Measurements from ENCODE around the gene DDC.

DDC gene, protein sequence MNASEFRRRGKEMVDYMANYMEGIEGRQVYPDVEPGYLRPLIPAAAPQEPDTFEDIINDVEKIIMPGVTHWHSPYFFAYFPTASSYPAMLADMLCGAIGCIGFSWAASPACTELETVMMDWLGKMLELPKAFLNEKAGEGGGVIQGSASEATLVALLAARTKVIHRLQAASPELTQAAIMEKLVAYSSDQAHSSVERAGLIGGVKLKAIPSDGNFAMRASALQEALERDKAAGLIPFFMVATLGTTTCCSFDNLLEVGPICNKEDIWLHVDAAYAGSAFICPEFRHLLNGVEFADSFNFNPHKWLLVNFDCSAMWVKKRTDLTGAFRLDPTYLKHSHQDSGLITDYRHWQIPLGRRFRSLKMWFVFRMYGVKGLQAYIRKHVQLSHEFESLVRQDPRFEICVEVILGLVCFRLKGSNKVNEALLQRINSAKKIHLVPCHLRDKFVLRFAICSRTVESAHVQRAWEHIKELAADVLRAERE

DNA sequence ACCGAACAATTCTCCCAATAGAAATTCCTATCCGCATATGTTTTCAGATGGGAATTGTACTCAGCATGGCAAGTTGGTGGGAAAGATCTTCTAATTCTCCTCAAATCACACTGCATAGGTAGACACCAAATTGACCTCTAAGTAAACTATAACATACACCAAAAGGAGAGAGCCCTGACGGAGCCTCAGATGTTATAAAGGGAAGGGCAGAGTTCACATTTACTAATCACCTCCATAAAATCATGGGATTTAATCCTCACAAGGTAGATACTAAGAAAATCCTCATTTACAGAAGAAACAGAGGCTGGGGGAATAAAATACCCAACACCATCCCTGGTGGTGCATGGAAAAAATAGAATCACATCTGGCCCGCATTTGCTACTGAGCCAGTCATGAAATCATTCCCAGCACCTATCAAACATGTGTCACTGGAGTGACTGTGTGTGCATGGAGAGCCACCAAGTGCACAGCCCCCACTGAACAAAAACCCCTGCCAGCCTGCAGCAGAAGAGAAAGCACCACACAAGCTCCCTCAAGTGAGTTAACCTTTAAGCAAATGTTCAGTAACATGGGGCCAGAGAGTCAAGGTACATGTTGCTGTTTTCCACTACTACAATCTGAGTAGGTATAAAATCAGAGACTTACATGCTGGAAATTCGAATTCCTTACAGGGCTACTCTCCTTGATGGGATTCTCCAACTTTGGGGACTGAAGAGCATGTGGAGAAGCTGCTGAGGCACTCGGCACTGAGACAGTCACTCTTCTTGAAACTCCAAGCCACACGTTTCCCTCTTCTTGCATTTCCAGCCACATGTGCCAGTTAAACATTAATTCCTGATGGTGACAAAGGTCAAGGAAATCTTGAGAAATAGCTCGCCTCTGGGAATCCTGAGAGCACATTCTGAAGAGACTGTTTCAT lies at the start of gene DDC:
TSS of gene DDC (minus strand) at position 766 of the 919 bp plus-strand sequence. CDS start 21,320 bp downstream, outside the sequence.
- DNase-seq (ENCODE audit: low spot score): no peak

DNA sequence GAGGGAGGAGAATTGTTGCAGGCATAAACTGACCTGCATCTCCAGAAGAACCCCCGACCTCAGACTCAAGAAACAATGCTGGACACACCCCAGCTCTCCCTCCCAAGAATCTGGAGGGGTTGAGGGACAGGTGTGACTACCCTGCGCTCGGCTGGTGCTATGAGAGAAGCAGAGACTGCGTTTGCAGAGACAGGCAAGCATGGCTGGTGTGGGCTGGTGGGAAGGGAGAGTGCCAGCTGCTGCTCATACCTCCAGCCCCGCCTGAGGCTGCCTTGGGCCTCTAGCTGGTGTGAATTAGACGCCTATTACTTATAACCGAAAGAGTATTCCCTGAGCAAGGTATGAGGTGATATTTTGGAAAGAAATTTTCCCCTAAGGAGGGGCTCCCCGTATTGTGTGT lies 48.3 kb upstream of the DDC start:
- no peak for DNase-seq (ENCODE audit: low spot score)

DNA sequence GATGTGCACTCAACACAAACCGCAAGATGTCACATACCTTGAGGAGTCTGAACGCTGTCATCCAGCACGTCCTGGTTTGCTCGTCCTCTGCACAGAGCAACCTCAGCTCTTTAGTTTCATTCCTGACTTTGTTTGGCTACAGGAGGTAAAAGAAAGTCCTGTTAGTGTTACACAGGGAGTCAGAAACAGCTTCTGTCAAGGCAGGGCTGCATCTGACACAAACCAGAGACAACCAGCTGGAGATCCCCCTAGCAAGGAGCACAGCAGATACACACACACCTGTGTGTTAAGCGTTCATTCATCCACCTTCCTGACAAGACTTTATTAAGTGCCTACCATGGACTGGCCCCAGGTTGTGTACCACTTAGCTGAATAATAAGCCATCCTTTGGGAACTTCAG lies 47.5 kb upstream of the DDC start:
- no peak for DNase-seq (ENCODE audit: low spot score)

DNA sequence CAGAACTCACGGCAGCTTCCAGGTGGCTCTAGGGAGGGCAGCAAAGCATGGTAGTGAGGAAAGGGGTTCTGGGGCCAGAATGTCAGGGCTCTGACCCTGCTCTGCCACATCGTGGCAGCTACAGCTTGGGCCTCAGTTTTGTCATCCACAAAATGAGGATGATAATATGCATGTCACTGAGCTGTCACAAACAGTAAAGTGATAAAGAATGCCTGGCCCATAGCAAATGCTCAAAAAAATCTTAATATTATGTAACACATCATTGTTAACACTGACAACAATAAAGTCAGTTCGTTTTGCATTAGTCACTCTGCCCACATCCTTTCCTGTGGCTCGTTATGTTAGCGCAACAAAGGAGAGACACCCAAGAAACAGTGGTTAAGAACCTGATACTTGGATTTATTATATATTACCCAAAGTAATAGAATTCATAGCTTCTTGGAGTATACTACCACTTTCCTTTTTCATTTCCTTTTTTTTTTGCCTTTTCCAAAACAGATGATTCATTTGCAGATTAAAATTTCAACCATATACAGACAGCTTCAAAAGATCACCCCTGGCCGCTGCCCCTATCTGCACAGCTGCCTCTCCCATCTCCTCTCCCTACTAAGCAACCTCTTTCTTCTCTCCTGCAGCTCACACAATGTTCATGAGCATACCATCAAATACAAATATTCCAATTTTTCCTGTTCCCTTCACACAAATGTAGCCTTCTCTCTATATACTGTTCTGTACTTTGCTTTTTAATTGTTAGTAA lies 45.5 kb upstream of the DDC start:
- no peak for DNase-seq (ENCODE audit: low spot score)

DNA sequence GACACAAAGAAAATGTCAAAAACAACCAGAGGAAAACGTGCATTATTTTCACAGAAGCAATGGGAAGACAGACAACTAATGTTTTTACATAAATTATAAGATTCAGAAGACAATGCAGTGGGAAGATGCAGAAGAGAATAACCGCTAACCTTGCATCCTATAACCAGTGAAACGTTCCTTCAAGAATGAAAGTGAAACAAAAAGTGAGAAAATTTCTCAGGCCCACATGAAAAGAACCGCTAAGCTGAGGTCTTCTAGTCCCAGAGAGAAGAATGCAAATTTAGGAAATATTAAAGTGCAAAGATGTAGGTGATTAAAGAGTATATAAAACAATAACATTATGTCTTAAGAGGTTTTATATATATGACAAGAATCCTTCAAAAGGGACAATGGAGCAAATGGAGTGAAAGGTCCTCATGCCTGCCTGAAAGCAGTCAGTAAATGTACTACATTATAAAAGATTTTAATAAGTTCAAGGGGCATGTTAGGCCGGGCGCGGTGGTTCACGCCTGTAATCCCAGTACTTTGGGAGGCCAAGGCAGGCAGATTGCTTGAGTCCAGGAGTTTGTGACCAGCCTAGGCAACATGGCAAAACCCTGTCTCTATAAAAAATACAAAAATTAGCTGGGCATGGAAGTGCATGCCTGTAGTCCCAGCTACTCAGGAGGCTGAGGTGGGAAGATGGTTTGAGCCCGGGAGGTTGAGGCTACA lies 43.1 kb upstream of the DDC start:
- DNase-seq (ENCODE audit: low spot score): no peak

DNA sequence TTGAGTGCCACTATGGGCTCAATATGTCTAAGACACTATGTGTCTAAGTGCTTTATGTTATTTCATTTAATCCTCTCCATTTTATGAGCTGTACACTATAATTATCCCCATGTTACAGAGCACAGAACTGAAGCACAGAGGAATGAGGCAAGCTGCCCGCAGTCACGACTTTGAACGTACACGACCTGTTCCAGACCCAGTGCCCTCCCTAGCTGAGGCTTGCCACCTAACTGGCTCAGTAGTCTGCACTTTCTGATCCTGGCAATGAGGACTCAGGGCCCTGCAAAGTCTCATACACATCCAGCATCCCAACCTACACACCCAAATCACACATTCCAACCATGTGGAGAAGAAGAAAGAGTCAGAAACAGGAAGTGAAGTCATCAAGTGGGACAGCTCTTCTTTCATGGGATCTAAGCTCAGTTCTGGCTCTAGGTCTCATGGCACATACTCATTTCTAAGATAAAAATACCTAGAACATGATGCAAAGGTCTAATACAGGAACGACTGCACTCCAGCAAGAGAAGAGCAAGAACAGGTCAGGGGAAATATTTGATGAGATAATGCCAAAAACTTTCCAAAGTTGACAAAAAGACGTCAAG lies 42.4 kb upstream of the DDC start:
- DNase-seq (ENCODE audit: low spot score): no peak

DNA sequence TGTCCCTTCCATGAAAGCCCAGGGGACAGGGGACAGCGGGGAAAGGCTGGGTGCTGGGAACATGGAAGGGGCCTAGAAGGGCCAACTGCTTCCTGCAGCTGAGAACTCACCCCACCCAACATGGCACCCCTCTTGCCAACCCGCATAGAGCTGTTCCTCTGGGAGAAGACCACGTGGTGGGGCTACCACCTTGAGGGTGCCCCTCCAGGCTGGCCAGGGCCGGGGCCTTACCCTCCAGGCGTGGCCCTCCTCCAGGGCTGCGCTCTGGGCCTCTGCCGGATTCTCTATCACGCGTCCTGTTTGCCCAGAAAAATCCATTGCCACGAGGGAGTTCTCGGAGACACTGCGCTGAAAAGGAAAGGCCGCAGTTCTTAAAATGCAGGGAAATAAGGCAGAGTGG lies 39.9 kb upstream of the DDC start:
- DNase-seq (ENCODE audit: low spot score): no peak

DNA sequence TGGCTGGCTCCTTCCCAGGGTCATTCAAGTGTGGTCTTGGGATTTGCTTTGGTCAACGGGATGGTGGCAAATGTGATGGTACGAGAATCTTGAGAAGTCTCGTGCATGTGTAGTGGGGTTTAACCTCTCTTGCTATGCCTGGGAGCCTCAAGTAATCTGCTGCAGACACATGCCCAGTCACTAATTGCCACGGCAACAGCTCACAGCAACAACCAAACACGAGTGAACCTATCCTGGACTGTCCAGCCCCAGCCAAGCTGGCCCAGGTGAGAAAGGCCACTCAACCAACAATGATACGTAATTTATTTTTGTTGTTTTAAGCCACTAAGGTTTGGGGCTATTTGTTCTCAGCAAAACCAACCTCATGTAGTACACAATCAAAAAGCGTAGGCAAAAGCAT lies 38.1 kb upstream of the DDC start:
- no peak for DNase-seq (ENCODE audit: low spot score)

DNA sequence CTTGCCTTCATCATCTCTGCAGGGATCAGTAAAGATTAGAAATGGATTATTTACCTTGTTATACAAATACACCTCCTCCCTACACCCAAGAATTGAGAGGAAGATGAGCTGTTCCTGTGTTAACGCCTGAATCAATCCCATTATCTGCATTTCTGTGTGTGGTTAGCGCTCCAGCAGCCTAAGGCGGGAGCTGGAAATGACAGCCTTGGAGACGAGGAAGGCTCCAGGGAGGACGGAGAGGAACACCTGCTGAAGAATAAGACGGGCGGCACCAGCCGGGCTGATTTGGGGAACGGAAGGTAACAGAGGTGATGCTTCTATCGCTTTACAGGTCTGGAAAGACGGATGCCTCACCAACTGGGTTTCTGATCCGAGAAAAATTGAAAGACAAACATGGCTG lies 34.2 kb upstream of the DDC start:
- no peak for DNase-seq (ENCODE audit: low spot score)

DNA sequence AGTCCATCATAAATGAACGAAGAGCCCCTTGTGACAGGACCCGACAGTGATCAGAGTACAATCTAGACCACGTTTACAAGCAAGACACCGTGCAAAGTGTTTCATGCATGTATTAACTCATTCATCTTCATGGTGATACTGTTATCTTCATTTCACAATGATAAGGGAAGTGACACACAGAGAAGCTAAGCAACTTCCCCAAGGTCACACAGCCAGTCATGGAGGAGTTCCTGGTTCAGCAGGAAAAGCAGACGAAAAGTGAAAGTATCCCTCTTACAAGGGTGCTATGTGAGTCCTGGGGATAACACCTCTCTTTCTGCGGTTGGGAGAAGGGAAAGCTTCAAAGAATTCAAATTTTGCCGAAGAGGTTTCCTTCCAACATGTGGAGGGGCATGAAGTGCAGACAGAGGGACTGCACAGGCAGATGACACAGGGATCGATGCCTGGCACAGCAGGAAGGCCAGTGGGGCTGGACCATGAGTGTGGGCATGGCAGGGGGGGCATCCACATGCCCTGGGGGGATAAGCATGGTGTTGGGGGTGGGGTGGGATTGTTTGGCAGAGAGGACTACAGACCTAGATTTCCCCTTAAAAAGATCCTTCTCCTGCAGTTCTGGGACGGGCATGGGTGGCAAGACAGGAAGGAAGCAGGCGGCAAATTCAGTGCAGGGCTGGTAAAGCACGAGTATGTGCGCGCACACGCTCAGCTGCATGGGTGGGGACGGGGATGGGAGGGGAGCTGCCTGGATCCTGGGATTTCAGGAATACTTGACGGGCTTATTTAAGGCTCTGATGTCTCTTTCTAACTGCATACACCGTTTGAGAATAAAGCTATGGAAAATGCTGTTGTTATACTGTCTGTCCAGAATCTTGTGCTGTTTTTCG lies 33.5 kb upstream of the DDC start:
- DNase-seq (ENCODE audit: low spot score): no peak

DNA sequence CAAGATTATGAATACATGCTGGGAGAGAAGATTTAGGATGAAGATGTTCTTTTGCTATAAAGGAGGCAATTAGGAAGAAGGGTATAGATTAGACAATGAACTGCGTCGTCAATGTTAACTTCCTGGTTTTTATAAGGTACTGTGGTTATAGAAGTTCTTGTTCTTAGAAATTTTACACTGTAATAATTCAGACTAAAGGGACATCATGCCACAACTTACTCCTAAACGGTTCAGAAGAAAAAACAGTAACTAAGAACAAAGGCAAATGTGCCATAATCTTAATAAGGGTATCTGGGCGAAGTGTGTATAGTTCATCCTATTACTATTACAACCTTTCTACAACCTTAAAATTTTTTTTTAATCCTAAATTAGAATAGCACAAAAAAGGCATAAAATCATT lies 31.3 kb upstream of the DDC start:
- no peak for DNase-seq (ENCODE audit: low spot score)

DNA sequence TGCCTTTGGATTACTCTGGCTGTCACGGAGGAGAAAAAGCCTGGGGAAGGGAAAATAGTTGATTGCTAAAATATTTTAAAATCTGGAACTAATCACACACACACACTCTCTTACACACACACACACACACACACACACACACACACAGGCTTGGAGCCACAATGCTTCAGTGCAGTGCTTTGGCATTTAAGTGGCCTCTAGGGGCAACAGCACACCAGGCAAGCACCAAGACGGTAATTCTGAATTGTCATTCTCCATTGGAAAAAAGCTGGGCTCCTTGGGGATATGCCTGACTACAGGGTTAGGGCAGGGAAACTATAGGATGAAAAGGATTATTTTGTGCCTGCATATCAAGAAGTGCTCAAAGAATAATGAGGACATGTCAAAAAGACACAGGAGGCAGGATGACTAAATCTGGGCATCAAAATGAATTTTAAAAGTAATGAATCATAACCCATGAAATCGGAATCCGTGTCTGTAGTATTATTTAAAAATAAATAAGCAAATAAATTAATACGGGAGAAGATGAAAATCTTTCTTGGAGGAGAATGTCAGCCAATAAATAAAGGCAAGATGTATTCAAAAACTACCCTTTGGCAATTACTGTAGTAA lies 30.4 kb upstream of the DDC start:
- peak; percentile 80 for DNase-seq (ENCODE audit: low spot score)

DNA sequence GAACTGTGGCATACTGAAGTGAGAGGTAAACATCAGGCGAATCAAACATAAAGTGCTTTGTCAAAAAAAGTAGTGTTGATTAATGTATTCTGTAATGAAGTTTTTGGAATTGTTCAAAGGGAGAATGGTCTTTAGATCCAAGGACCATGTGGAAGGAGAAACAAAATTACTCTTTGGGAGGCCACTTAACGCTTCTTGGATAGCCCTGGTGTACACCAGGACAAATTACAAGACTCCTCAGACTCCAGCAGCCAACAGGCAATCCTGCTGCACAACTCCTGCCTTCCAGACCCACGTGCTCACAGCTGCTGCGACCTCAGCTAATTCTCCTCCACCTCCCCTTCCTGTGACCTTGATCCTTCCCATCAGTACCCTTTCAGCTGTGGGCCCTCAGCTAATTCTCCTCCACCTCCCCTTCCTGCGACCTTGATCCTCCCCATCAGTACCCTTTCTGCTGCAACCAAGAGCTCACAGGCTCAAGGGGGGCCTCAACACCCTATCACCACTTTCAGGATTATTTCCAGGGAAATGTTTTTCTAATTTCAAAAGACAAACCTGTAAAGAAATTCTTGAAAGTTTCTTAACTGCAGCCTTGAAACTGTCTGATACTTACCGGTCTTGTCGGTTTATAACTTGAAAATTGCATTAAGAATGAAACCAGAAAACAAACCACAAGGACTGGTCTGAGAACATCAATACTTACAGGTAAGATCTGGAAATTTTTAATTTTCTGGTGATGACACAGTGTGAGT lies 29.7 kb upstream of the DDC start:
- DNase-seq (ENCODE audit: low spot score): no peak

DNA sequence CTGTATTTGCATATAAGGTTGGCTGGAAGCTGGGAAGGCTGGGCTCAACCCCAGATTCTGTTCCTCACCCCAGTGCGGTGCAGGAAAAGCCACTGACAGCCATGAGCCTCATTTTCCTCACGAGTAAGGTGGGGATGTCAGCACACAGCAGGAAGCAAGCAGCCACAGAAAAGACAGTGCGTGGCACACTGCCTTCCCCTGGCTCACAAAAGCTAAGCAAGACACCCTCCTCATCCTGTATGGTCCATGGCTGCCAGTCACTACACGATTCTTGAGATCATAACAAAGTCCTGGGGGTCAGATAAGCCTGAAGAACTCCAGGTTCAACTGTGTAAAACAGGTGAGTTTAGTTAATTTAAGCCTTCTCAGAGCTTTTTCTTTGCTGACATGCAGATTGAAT lies 28.9 kb upstream of the DDC start:
- DNase-seq (ENCODE audit: low spot score): no peak

DNA sequence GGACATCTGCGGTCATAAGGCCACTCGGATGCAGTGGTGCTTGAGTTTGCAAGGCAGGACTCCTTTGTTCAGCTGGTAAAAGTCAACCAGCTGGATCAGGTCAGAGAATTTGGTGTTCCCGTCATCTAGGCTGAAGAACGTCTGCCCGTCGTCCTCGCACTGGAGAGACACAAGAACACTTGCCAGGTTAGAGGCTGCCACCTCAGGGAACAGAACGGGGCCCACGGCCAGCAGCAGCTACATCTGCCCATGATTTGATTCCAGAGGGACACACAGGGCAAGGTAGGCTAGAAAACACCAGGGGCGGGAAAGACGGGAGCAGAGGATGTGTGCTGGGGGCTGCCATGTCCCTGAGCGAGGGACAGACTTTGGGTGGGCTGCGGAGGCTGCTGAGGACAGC lies 27.7 kb upstream of the DDC start:
- DNase-seq (ENCODE audit: low spot score): no peak

DNA sequence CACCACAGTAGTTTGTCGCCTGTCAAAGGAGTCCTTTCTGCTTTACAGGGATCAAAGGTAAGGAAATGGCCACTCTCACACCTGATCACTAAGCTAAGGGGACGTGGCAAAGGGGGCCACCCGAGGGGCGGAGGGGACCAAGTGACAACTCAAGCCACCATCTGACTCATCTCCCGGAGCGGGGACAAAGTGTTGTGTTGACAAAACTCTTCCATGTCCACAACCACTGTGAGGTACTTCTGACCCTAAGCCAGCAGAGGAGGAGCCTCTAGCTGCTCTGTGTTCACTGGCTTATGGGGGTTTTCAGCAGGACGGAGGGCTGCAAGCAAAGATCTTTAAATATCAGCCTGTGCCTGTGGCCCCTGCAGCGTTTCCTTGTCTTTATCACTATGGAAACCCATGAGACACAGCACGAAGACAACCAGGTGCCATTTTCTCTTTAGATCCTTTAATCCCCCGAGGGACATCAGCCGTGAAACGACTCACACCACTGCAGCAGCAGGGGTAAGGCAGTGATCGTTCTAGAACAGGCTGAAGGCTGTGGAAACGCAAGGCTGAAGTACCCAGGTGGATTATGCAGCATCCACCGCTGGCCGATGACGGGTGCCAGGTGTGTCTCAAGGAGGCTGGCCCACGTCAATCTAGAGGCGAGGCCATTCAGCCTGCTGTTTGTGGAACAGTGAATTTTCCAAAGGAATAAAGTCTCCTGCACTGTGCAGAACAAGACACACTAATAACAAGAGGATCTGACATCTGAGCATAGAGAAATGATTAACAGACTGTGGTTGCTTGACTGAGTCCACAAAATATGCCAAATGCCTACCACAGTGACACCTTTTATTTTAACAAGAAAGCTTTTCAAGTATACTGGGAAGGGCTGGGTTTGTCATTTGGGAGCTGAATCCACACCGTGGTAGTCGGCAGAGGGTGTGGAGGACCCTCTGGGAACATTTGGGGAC lies 26.6 kb upstream of the DDC start:
- no peak for DNase-seq (ENCODE audit: low spot score)

DNA sequence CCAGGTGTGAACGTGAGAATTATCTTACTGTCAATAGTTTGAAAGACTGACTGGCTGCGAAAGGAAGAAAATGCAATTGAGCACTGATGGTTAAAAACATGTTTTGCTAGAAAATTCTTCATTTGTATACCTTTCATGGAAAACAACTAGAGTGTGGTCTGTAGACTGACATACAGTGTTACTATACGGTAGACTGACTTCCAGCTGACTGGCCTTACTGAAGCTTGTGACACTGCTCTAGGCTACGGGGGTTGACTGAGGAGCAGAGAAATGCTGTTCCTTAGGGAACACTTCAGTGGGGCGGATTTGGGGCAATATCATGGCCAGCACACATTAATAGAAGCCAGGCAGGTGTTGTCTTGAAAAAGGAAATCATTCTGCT lies 25.9 kb upstream of the DDC start:
- DNase-seq (ENCODE audit: low spot score): no peak

DNA sequence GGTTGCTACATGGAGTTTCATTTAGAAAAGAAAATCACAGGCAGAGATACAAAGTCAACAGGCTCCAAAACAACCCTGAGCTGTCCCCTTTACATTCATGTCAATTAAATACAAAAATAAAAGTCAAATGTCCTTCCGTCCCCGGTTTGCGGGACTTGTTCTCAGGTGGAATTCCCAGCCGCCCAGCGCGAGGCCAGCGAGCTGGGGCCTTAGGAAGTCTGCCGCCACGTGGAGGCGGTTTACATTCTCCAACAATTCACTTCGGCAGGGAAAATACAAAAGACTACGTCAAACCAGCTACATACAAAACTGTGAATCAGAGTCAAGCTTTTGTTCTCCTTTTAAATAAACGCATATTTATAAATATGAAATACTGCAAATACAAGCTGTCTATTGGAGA lies 25.3 kb upstream of the DDC start:
- no peak for DNase-seq (ENCODE audit: low spot score)

Measured in Ammon's horn (tissue), 1 donor.